SK-N-DZ (cell line): Measurements from ENCODE around the gene CSF1.

Source experiments
- DNase-seq: peaks from one replicate; pipeline ENCODE4 v3.0.0-alpha.2; 2015; ENCODE audit warnings: low spot score

The CSF1 gene

DNA sequence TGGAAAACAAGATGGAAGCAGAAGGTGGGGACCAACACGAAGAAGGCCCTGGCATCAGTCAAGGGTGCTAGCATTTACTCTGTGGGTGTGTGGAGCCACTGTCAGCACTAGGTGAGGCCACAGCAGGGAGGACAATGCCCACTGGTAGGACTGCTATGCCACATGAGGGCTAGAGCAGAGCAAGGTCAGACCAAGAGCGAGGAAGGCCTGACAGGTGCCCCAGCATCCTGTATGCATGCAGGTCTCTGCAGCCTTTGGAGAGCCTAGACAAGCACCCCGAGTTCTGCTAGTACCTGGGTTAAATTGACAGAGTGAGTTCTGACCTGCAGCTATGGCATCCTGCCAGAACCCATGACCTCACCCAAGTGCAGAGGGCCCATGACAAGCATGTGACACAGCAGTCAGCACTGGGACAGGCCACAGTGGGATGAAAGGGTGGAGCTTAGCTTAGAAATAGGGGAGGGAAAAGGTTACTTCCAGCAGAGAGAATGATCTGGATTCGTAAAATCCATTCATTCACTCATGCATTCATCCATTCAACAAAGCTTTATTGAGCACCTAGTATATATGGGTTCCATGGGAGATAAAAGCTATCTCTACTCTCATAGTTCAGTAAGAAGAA, 9.0 kb upstream of the CSF1 start:
- no peak for DNase-seq

DNA sequence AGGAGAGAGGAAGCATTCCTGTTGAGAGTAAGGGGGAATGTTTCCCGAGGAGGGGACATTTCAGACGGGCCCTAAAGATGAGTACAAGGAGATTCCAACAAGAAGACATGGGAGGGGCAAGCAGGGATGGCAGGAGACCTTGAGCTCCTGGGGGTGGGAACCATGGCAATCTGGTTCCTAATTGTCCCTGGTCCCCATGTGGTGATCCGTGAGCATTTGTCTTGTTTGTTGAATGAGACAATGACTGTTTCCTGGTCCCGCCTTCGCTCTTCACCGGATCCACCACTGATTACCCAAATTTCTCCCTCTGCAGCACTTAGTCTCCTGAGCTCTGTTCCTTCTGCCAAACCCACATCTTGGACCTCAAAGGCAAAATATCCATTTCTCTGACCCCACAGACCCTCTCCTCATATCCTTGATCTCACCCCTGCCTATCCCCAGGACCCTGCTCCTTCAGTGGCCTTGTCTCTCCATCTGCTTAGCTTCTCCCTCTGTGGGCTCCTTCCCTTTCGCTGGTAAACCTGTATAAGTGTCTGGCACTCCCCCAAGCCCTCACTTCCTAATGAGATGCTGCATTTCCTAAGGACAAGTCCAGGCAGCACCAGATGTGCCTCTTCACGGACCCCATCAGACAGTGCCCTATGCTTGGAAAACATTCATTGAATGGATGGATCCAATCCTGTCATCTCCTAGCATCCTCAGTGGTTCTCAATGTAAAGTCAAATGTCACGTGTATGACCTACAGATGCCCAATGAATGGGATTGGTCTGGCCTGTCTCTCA, 8.3 kb upstream of the CSF1 start:
- no peak for DNase-seq

DNA sequence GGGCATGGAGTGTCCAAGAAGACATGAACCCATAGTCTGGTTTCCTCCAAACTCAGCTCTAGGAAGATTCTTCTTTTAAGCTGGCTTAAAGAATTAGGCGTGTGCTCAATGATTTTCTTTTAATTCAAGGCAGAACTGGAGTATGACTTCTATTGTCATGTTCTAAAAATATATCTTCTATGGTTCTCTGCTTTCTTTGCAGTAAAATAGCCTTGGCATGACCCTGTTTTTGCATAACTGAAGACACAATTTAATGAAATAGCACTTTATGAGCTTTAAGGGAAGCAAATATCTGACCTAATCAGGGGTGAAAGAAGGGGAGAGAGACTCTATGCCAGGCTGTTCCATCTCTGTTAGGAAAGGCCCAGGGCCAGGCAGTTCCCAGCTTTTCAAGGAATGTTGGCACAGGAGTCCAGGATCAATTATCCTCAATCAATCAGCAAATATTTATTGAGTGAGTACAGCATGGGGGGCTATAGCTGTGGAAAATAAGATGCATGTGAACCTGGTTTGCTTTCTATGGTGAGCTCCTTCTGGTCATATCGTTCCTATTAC, 7.2 kb upstream of the CSF1 start:
- DNase-seq: no peak

DNA sequence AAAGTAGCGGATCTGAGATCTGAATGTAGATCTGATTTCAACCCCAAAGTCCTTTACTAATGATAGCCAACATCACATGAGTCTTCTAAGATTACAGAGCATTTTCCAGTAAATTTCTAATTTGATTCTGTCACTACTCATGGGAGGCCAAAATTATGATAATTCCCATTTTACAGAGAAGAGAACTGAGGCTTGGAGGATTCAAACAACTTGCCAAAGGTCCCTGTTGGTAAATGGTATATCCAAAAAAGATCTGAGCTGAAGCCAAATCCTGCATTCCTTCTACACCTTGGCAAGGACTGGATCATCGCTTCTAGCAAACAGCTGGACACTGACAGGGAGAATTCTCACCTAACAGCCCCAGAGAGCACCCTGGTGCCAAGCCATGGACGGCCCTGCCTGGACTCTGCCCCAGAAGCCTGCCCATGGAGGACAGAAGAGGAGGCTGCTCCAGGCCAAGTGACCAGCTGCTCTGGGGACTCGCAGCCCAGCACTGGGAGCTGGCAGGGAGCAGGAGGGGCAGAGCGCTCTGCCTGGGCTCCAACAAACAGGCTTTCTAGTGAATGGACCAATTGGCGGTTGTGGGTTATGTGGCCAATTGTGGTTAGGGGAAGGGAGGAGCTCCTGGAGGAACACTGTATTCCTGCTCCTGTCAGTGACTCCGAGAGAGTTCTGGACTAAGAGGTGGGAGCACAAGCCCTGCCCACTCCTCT, 6.4 kb upstream of the CSF1 start:
- no peak for DNase-seq

DNA sequence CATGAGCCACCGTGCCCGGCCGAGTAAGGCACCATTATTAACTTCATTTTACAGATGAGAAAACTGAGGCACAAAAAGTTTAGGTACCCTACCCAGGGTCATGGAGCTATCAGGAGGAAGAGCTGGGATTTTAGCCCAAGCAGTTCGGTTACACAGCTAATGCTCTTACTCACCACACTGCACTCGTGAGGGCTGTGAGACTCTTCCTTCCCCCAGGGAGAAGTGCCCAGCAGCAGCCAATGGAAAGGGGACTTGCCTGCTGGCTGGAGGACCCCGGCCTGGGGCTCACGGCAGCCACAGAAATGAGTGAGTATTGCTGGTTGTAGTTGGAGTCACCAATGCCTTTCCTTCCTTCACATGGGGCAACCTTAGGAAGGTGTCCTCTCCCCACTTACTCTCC, 5.2 kb upstream of the CSF1 start:
- no peak for DNase-seq

DNA sequence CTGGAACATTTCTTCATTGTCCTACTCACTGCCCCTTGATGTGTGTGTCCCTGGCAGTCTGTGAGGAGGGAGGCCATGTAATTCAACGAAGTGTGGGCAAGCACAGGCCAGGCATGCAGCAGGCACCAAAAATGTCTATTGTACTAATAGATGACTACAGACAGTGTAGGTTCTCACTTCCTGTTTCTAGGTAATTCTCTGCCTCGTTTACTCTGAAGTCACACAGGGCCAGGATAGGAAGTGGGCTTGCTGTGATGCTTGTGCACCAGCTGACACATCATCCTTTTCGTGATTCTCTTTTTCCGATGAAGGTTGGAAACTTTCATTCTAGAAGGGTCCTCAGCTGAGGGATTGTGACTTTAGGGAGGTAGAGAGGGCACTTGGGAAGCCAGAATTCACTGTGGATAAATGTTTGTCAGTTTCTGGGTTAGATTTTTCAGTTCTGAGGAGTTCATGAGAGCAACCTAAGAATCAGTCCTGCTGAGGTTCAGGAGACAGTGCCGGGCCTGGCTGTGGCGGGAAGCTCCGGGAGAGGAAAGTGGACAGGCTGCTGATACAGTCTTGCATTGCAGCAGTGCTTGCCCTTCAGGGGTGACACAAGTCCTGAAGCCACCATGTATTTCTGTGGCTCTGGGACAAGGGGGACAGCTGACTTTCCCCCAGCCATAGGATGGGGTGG, 4.3 kb upstream of the CSF1 start:
- DNase-seq: no peak

DNA sequence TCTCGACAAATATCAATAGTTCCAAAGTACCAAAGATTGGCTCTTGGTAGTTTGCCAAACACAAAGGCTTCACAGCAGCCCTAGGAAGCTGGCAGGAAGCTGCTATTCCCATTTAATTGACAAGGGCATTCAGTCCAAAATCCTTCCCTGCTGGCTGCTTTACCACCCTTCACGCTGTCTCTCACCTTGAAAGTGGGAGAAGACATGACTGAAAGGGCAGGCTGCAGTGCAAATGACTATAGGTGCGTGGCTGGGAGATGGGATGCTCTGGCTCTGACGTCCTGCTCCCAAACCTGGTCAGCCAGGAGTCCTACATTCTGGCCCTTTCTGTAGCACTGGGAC, 3.8 kb upstream of the CSF1 start:
- no peak for DNase-seq

DNA sequence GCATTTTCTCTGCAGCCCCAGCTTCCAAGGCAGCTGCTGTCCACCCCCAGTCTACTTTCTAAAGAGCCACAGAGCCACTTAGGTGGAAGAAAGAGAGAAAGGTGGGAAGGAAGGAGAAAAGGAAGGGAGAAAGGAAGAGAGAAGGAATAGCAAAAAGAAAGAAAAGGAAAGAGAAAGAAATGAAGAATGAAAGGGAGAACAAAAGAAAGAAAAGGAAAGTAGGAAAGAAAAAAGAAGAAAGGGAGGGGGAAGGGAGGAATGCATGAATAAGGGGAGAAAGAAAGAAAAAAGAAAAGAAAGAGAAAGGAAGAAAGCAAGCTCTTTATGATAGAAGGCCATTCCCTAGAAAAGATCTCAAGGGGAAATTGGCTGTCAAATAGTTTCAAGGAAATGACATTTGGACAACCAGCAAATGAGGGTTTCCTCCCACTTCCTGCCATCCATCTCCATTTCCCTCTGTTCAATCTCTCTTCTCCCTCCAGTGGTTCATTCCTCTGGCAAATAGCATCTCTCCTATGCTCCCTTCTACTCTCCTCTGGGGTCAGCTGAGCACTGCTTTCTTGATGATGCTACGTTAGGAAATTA, 3.4 kb upstream of the CSF1 start:
- DNase-seq: no peak

DNA sequence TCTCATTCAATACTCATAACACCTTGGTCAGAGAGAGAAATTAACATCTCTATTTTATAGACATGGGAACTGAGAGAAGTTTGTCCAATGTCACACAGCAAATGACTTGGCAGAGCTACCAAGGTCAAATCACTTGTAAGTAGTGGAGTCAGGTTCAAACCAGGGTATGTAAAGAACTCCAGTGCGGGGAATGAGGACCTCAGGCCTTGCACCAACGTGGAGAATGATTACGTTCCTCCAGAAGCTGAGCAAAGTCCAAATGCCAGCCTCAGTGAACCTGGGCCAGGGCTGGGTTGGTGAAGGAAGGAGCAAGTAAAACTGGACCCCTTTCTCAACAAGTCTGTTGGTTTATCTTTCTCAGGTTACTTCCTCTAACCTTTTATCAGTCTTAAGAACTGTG, 1.8 kb upstream of the CSF1 start:
- no peak for DNase-seq

DNA sequence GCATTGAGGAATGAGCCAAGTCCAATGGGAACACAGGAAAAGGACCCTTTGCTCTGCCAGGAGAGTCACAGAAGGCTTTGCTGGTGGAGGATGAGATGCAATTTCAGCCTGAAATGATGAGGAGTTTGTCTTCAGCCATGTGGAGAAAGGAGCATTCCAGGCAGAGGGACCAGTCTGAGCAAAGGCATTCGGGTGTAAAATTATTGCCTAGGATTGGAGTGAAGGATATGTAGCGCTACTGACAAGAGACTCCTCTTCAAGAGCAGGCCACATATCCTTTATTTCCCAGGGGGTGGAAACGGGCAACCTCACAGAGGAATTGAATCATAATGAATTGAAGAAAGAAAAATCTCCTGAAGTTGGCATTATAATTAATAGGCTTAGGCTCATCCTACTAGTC, 1.1 kb upstream of the CSF1 start:
- DNase-seq: no peak

DNA sequence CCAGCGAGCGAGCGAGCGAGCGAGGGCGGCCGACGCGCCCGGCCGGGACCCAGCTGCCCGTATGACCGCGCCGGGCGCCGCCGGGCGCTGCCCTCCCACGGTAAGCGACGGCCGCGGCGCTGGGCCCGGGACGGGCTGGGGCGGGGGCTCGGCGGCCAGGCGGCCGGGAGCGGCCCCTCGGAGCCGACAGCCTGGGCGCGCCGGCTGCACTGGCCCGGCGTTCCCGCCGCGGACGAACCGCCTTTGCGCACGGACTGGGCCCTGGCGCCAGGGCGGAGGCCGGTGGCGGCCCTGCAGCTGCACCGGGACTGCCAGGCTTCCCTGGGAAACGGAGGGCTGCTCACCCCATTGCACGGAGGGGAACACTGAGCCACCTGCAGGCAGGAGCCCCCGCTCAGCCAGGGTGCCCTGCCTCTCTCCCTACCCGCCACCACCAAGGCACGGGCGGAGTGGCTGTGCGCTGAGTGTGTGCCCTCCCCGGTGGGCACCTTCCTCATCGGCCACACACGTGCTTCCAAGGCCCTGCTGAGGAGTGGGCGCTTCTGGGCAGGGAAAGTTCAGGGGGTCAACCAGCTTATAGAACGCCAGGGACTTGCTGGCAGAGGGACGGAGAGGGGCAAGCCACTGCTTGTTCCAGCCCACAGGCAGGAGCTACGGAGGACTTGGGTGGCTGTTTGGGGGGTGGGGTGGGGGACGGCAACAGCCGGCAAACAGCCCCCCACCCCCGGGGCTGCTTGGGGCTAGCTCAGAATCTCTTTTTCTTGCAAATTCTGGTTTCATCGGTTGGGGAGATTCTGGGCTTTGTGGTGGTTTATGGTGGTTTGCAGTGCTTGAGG, 532 bp downstream of the CSF1 start:
- no peak for DNase-seq

DNA sequence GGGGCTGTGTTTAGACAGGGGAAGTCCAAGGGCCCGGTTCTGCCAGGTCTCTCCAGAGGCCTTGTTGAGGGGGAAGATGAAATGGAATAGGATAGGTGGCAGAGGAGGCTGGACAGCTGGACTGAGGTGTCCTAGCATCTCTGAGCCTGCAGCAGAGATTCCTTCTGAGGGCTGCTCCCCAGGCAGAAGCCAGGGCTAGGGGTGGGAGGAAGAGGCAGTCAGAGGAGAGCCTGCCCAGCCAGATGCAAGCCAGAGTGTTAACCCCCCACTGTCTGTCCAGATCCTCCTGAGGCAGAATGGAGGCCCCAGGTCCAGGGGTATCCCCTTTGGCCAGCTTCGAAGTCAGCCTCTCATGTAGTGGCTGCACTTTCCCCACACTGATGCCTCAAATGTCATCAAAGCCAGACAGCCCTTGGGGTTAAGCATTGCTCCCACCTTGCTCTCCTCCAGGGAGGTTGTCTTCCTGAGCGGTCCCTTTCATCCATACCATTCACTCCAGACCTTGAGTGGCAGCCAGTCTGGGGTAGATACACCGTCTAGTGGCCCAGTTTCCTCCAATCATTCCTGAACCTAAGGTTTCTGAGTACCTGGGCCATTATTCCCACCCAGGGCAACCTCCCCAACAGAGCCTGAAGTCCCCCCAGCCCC, 1.7 kb downstream of the CSF1 start:
- no peak for DNase-seq

DNA sequence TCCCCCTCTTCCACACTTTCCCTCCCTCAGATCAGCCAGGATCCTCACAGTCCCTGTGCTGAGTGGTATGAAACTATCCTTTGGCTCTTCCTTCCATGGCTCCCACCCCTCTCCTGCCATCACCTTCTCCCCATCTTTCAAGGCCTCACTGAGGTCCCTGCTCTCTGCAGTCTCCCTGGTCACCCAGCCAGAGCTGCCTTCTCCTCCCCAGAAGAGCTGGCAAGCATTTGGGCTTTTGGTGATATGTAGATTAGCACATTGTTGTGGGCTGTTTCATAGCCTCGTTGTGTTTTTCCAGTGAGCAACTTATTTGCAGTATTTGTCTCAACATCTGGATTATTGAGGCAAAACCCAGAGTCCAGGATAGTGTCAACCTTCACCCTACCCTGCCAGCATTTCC, 2.2 kb downstream of the CSF1 start:
- no peak for DNase-seq

DNA sequence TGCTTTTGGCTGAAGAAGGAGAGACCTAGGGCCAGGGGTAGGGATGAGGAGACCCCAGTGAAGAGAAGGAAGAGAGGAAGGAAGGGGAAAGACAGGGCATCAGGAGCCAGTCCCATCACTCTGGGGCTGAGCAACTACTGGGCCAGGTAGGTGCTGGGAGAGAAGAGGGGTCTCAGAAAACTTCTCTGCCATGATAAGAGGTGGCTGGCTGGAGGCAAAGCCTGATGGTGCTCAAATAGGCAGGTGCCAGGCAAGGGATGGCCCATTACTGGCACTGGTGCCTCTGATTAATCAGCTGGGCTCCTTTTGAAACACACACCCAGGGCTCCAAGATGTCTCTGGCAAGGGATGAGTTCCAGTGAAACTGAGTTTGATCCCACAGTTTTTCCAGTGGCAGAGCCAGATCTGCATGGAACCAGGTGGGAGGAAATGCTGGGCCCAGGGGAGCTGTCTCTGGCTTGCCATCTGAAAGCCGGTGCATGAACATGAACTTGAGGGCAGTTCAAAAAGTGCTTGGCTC, 2.8 kb downstream of the CSF1 start:
- DNase-seq: no peak

DNA sequence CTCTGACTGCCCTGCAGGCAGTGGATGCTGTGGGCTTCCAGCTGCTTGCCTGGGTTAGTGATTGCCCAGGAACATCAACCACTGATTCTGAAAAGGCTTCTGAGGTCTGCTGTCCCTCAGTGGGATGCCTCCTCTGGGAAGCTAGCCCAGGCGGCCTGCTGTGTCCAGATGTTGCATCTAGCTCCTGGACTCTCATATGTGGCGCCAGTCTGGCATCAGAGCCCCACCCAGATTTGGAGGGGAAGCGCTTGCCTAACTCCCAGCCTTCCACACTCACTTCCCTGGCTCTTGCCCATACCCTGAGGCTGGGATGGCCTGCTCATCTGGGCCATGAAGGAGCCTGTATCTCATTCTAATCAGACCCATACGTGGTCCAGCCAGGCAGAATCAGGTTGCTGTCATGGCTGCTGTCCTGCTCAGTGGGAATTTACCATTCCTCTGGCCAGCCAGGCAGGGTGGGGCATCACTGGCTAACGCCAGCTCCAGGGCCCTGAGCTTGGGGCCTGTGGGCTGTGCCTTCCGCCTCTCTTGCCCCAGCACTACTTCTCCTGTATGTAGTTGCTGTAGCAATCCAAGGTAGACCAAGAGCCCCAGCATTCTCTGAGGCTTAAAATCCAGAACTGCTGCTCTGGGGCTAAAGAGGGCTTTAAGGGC, 4.1 kb downstream of the CSF1 start:
- DNase-seq: no peak

DNA sequence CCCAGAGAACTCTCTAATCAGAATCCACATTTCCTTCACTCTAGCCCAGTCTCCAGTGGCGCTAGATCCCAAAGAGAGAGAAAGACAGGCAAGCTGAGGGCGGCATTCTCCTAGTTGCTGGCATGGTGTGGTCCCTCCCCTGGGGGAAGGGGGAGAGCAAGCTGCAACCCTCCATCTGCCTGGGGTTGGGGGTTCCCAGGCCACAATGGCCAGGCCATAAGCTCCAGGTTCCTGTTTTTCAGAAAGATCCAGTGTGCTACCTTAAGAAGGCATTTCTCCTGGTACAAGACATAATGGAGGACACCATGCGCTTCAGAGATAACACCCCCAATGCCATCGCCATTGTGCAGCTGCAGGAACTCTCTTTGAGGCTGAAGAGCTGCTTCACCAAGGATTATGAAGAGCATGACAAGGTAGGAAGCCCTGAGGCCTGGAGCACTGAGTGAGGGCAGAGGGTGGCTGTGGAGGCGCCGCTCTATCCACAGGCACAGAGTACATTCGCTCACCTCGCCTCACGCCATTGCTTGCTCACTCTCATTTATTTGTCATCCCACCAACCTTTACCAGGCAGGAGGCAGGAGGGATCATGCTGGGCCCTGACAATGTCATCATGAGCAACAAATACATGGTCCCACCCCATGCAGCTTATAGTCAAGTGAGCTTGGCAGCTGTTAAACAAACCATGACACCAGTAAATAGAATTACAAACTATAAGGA, 6.6 kb downstream of the CSF1 start:
- no peak for DNase-seq

DNA sequence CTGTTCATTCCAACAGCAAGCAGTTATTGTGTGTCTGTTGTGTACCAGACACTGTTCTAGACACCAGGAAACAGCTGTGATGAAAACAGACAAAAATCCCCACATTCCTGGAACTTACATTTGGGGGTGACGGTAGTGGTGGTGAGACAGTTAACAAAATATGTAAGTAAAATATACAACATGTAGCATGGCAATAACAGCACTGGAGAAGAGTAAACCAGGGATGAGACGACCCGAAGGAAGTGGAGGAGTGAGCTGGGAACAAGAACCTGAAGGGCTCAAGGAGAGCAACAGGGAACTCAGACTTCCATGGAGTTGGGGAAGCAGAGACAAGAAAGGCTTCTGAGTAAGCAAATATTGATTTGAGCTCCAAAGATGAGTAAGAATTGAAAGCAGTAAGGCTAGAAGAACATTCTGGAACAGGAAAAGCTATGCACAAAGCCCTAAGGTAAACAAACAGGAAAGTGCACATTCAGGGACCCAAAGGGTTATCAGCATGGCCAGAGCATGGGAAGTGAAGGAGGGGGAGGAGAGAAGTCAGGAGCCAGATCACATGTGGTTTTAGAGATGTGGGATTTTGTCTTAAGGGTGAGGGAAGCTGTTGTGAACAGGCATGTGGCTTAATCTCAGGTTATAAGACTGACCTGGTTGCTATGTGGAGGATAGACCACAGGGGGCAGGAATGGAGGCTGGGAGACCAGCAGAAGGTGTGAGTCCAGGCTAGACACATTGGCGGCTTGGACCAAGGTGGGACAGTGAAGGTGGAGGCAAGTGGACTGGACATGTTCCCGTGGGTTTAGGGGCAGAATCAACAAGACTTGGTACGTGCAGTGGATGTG, 7.3 kb downstream of the CSF1 start:
- no peak for DNase-seq

DNA sequence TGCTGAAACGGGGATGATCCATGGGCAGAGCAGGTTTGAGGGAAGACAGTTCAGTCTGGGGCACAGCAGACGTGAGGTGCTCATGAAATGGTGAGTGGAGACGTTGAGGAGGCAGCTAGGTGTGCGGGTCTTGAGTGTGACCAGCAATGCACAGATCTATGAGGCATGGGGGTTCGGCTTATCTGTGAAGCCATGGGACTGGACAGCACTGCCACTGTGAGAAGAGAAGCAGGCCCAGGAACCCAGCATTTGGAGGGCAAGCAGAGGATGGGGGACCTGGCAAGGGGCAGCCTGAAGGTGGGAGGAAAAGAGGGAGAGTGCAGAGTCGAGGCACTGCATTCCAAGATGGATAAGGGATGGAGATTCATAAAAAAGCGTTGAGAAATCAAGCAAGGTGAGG, 8.0 kb downstream of the CSF1 start:
- DNase-seq: no peak
